Measurements from ENCODE around the gene RBM38.

RBM38 gene

GRCh38 chr20:57458400-57459160 lies 67.4 kb downstream of the RBM38 start:
- ATAC-seq = no peak
